NCI-H2227 (cell line): ENCODE data around the gene EIF4E.
"Not testable (repeated sequence)": the region's sequence is repeated elsewhere in the genome, so short reads cannot be mapped to it uniquely, and the experiment has no call there.

Source experiments
- DNase-seq: peaks from one replicate; lab custom pipeline; 2025; ENCODE audit not compliant: unreplicated experiment; lab: John Stamatoyannopoulos, UW

EIF4E gene

DNA sequence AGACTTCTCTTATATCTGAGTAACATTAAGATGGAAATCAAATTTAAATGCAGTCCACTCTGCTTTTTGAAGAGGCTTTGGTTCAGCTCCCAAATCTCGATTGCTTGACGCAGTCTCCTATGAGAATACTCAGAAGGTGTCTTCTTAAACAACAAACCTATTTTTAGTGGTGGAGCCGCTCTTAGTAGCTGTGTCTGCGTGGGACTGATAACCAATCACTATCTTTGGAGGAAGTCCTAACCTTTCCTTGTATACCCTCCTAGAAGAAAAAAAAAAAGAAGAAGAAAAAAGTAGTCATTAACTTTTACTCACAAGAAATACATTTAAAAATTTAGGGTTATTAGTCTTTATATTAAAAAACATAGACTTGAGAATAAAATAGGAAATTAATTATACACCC, 48.0 kb downstream of the EIF4E start:
- not testable (repeated sequence) for DNase-seq

DNA sequence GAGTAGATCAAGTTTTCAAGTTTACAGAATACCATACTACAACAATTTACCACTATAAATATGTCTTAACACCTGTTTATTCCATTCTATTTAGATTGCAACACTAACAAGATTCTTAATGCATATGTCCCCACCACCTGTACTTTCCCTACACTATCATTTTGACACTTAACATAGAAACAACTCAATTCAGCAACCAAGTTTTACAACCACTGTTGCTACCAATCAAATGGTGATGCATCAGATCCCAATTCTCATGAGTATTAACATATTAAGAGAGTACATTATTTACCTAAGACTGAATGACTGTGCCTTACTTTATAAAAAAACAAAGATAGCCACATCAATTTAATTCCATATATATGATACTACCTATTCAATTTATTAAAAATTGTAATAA, 49.4 kb downstream of the EIF4E start:
- DNase-seq = no peak

DNA sequence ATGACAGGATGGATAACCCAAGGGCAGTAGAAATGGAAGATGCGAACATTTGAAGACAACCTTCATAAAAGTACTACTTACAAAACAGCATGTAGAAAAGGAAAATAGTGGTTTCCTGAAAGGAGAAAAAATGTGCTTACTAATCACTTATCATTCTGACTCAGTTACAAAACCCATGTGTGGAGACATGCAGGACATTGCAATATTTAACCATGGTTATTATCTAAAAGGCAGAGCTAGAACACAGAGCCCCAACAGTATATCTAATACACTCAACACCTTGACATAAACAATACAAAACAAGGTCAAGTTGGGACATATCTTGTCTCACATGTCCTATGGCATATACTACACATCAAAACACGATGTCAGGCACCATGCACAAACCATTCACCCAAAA, 55.9 kb downstream of the EIF4E start:
- no peak for DNase-seq

DNA sequence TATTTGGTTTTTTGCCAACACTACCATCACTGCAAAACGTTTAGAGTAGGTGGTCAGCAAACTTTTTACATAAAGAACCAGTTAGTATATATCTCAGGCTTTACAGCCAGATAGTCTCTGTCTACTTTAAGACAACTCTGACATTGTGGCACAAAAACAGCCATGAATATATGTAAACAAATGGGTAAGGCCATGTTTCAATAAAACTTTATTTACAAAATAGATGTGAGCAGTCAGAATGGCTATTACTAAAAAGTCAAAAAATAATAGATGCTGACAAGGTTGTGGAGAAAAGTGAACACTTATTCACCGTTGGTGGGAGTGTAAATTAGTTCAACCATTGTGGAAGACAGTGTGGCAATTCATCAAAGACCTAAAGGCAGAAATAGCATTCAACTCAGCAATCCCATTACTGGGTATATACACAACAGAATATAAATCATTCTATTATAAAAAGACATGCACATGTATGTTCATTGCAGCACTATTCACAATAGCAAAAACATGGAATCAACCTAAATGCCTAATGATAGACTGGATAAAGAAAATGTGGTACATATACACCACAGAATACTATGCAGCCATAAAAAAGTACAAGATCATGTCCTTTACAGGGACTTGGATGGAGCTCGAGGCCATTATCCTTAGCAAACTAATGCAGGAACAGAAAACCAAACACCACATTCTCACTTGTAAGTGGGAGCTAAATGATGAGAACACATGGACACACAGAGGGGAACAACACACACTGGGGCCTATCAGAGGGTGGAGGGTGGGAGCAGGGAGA, 56.6 kb downstream of the EIF4E start:
- DNase-seq = not testable (repeated sequence)

DNA sequence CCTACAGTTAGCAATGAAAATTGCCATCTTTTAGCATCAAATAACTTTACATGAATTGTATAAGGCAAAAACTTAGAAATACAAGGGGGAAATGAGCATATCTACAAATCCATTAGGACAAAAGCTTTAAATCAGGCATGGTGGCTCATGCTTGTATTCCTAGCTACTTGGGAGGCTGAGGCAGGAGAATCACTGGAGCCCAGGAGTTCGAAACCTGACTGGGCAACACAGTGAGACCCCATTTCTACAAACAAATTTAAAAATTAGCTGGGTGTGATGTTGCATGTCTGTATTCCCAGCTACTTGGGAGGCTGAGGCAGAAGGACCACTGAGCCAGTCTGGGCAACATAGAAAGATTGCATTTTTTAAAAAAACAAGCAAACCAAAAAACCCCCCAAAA, 61.3 kb downstream of the EIF4E start:
- DNase-seq = no peak

DNA sequence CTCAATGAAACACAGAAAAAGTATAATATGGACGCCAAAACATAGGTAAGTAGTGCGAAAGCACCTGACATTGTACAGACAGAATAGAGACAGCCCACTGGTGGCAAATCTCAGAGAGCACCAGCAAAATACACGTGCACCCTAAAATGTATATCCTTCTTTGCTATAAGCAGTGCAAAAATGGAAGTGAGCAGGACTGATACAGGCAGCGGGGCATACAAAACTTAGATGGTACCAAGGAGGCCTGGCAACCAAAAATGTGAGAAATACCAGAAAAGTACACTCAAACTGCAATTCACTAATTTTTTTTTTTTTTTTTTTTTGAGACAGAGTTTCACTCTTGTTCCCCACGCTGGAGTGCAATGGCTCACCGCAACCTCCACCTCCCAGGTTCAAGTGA, 63.9 kb downstream of the EIF4E start:
- no peak for DNase-seq

DNA sequence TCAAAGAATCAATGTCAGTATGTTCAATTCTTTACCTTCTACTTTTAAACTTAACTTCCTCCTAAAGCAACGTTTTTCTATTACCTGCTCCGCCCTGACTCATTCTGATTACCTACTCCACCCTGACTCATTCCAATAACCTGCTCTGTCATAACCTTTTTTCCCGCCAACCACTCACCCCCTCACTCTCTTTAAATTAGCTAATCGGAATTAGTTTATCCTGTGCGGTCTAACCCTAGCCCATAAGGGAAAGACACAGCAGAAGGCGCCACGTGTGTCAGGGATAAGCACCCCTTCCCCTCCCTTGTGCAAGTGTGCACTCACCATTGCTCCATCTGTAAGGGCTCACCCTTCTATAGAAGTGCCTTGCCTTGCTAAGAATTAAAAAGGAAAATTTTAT, 64.4 kb downstream of the EIF4E start:
- DNase-seq = no peak

DNA sequence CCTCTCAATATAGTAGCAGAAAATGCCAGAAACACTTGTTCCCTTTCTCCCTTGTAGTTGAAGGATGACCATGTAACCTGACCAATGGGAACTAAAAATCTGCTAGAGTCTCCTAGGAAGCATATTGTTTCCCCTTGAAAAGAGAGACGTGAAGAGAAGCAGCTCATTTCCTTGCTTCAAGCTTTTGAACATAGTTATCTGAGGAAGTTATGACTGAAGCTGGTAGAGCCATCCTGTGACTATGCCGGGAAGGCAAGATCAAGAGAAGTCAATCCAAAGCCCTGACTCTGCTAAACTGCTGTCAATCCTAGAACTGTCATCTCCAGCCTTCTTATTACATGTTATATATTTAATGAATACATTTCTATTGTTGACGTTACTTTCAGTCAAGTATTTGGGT, 66.6 kb downstream of the EIF4E start:
- DNase-seq = no peak

DNA sequence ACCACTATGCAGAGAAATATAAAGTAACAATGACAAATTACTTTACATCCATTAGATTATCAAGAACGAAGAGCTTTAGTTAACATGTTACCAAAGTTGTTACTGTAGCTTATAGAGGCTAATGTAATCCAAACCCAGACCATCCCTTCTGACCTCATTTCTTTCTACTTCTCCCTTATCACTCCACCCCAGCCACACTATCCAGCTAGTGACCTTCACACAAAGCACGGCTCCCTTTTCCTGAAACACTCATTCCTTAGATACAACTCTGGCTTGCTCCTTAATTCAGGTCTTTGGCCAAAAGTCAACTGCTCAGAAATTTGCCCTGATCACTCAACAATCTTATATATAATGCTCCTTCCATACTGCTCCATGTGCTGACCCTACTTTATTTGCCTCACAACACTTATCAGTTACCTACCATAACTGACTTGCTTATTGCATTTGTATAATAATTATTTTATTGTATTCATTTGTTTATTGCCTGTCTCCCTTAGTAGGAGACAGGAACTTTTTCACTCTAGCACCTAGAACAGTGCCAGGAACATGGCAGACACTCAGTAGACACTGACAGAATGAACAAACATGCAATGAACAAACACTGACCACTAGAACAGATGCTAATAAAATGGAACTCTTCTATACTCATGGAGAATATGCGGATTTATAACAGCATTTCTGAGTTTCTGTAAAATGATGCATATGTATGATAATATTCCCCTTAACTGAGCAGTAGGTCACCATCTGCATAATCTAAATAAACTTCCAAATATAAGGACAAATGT, 67.6 kb downstream of the EIF4E start:
- no peak for DNase-seq

DNA sequence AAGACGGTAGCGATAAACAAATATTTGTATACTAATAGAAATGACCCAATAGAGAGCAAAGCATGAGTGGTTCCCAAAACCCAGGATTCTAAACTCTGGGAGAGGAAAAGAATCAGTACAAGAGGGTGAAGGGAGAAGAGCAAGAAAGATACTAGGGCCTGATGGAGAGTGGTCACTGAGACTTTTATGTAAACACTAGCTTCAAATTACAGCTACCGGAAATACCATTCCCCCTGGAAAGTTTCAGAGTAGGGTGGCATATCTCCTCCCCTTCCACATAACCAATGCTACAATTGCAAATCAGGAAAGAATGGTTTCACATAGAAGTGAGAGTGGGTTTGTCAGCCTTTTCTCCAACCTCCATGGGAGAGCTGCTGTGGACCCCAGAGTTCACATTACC, 77.1 kb downstream of the EIF4E start:
- DNase-seq = no peak

DNA sequence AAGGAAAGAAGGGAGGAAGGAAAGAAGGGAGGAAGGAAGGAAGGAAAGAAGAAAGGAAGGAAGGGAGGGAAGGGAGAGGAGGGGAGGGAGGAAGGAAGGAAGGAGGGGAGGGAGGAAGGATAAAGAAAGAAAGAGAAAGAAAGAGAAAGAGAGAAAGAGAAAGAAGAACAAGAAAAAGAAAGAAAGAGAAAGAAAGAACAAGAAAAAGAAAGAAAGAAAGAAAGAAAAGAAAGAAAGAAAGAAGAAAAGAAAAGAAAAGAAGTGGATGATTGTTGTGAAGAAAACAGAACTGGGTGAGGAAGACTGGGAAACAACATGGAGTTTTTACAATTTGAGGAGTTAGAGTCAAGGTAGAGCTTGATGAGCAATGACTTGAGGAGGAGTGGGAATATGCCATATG, 78.0 kb downstream of the EIF4E start:
- no peak for DNase-seq

DNA sequence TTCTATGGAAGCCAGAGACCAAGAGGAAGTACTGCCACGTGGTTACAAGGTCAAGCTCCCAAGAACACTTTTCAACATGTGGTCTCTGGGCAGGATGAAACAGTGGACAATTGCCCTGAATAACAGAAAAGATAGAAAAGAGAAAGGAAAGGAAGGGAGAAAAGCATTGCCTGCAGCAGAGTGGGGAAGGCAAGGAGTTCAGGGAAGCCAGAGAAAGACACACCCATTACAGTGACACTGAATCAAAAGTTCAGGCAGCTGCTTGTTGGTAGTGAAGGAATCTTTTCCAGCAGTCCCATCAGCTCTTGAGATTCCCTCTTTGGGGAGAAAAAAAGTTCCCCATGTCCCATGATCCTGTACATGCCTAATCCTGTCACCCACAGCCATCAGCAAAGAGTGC, 80.5 kb downstream of the EIF4E start:
- DNase-seq = no peak

DNA sequence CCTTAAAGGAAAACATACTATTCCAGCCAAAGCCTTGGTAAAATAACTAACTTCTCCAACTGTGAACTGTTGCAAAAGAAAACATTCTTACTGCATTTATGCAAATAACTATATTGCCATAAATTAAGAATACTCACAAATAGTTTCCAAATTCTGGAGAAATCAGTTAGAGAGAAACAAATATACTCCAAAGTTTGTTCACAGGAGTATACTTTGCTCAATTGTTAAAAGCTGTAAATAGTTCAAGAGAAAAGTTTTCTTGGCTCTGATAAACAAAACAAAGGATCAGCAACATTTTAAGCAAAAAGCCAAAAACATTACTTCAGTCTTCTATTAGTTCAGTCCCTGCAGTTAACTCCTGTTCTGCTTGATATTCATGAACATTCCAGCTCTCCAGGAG, 83.0 kb downstream of the EIF4E start:
- DNase-seq = no peak

DNA sequence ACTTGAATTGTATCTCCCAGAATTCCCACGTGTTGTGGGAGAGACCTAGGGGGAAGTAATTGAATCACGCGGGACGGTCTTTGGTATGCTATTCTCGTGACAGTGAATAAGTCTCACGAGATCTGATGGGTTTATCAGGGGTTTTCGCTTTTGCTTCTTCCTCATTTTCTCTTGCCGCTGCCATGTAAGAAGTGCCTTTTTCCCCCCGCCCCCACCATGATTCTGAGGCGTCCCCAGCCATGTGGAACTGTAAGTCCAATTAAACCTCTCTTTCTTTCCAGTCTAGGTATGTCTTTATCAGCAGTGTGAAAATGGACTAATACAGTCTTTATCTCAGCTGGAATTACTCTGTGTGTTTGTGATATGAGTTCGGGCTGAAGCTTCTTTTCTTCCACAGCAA, 86.0 kb downstream of the EIF4E start:
- not testable (repeated sequence) for DNase-seq

DNA sequence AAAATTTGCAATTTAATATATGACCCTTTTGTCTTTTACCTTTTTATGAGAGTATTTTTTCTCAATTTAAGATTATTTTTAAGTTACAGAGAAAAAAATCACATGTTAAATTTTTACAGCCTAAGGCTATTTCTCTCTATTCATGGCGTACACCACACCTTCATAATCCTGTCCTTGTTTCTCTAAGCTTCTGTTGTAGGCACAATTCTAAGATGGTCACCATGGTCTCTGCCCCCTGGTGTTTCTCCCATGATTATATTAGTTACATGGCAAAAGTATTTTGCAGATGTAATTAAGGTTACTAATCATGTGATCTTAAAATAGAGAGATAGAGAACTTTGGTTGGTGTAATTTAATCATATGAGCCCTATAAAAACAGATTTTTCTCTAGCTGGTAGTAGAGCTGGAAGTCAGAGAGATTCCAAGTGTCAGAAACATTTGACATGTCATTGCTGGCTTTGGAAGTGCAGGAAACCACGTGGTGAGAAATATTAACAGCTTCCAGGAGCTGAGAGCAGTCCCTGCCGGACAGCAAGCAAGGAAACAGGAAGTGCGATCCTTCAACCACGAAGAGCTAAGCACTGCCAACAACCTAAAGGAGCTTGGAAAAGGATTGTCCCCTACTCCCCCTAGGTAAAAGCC, 89.8 kb downstream of the EIF4E start:
- no peak for DNase-seq

DNA sequence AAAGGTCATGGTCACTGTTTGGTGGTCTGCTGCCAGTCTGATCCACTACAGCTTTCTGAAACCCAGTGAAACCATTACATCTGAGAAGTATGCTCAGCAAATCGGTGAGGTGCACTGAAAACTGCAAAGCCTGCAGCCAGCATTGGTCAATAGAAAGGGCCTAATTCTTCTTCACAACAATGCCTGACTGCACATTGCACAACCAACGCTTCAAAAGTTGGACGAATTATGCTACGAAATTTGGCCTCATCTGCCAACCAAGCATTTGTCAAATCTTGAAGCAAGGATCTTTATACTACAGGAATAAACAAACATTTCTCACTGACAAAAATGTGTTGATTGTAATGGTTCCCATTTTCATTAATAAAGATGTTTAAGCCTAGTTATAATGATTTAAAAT, 90.4 kb downstream of the EIF4E start:
- DNase-seq = no peak

DNA sequence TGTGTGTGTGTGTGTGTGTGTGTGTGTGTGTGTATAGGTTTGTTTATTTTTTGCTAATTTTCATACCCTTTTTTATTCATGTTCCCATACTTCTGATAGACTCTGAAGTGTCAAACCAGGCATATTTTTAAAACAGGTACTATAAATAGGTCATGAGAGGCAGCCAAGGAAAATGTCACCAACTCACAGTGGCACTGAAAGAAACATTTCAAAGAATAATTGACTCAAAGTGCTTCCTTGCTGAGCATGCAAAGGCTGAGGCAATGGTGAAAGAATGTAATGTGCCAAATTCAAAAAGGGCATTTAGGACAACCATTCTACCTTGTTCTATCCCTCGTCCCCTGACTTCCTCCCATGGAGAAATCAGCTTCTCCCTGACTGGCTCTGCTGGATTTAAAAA, 95.5 kb downstream of the EIF4E start:
- no peak for DNase-seq

DNA sequence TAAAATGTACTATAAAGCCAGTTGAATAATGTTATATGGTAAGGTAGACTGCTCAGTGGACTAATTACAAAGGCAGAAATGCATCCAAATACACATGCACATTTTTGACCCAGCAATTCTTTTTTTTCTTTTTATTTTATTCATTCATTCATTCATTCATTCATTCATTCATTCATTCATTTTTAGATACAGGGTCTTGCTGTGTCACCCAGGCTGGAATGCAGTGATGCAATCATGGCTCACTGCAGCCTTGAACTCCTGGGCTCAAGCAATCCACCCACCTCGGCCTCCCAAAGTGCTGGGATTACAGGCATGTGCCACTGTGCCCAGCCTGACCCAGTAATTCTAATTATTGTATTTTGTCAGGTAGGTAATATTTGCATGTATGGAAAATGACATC, 97.9 kb downstream of the EIF4E start:
- not testable (repeated sequence) for DNase-seq
